Stimulated activated CD4-positive, alpha-beta T cell treated with anti-CD3 and anti-CD28 coated beads, Interleukin-2, amount 100 ng/mL, for 48 hours (primary cell): ENCODE data around the gene PAK6.

ENCODE experiments used
- DNase-seq, 2 donors: peaks; one replicate each; pipeline ENCODE4 v3.0.0-alpha.2; 2020

The PAK6 gene

GRCh38 chr15:40312370-40313158 lies 73.7 kb downstream of the PAK6 start:
- DNase-seq = no peak

- DNase-seq = no peak
Measured at GRCh38 chr15:40313531-40314398, 74.9 kb downstream of the PAK6 start.

GRCh38 chr15:40314723-40315276 lies 75.9 kb downstream of the PAK6 start:
- DNase-seq = no peak

GRCh38 chr15:40316931-40317330 lies 78.1 kb downstream of the PAK6 start:
- DNase-seq = no peak

- no peak for DNase-seq
Measured at GRCh38 chr15:40317580-40317979, 78.7 kb downstream of the PAK6 start.

- no peak for DNase-seq
Measured at GRCh38 chr15:40320409-40320808, 81.5 kb downstream of the PAK6 start.

GRCh38 chr15:40320931-40321371 lies 82.1 kb downstream of the PAK6 start:
- DNase-seq = peak in 1 of 2 donors; percentile 37

- no peak for DNase-seq
Measured at GRCh38 chr15:40322531-40323238, 83.8 kb downstream of the PAK6 start.

- DNase-seq = peak; percentile 74 to 79
Measured at GRCh38 chr15:40323239-40323952, 84.5 kb downstream of the PAK6 start, which contains the start of gene INAFM2. TSS of gene INAFM2 (plus strand) at chr15:40323692. CDS start at chr15:40324056, 364 bp downstream.

- DNase-seq = no peak
Measured at GRCh38 chr15:40323953-40324937, 85.4 kb downstream of the PAK6 start.

- DNase-seq = no peak
Measured at GRCh38 chr15:40325188-40325587, 86.3 kb downstream of the PAK6 start.

- DNase-seq = no peak
Measured at GRCh38 chr15:40325700-40326099, 86.8 kb downstream of the PAK6 start.
